Skeletal muscle tissue (tissue), 4 donors: Measurements from ENCODE around the gene TMEM132C. TPM values are rescaled to one million over a fixed set of nuclear protein-coding genes. Genes with fewer than 3 reads are reported as not detected.

ENCODE experiments used
- H3K27ac ChIP-seq: one replicate; pipeline ENCODE4 v1.7.0; 2013; ENCODE audit warnings: mild to moderate bottlenecking, low read depth, low read length, inconsistent platforms
- H3K27me3 ChIP-seq, 3 donors: one replicate each; pipeline ENCODE4 v1.7.0; 2013; ENCODE audit warnings: low read length in 3 of 3; ENCODE audit not compliant: control insufficient read depth in 3 of 3, insufficient read depth in 3 of 3
- H3K36me3 ChIP-seq, 3 donors: one replicate each; pipeline ENCODE4 v1.7.0; 2013; ENCODE audit warnings: low read length in 3 of 3; ENCODE audit not compliant: control insufficient read depth in 3 of 3, insufficient read depth in 3 of 3
- H3K4me1 ChIP-seq, 3 donors: one replicate each; pipeline ENCODE4 v1.7.0; 2013; ENCODE audit warnings: low read length in 3 of 3, mild to moderate bottlenecking in 3 of 3; ENCODE audit not compliant: control insufficient read depth in 3 of 3, insufficient read depth in 3 of 3
- H3K4me3 ChIP-seq, 3 donors: one replicate each; pipeline ENCODE4 v1.7.0; 2013; ENCODE audit warnings: low read length in 3 of 3
- H3K9ac ChIP-seq, 3 donors: one replicate each; pipeline ENCODE4 v1.7.0; 2013; ENCODE audit warnings: low read length in 3 of 3, mild to moderate bottlenecking in 3 of 3, moderate library complexity in 2 of 3, low read depth in 1 of 3
- H3K9me3 ChIP-seq, 3 donors: one replicate each; pipeline ENCODE4 v1.7.0; 2013; ENCODE audit warnings: low read length in 3 of 3; ENCODE audit not compliant: control insufficient read depth in 3 of 3
- total RNA-seq: library from RNA; depleted of rRNA; stranded (reverse); fragments of >200 nt; gene quantifications from one replicate; pipeline ENCODE4 v1.2.3, GENCODE V29; 2014
- donor health status: Osteomylitis.

The TMEM132C gene
- total RNA-seq, 1 donor from 2014 or later = 3.7 TPM

DNA sequence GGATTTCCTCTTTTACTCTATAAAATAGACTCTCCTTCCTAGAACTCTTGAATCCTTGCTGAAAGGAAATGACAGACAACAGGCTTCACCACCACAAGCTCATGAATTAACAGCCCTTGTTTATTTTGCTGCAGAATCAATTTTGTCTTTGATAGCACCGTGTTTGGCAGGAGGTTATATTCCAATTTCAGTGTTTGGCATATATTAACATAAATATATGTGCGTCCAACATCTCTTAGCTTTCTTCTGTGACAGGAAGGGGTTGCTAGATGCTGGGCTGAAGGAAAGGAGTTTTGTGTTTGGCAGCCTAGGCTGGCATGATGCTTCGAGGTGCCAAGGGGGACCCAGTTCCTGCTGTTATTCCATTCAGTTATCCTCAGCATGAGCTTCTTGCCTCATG is 126.4 kb downstream of the TMEM132C start:
- peaks cover 0 to 5% (median 4%) of the 10 kb centered on the region in 3 donors for H3K27me3 ChIP-seq
- H3K9ac ChIP-seq = no peak overlapping the region
- H3K4me1 ChIP-seq = peaks cover 0 to 3% (median 0%) of the 10 kb centered on the region in 3 donors
- H3K4me3 ChIP-seq = no peak overlapping the region
- no peak overlapping the region for H3K27ac ChIP-seq
- H3K36me3 ChIP-seq = no peaks in the 10 kb centered on the region
- H3K9me3 ChIP-seq = peaks cover 0 to 3% (median 0%) of the 10 kb centered on the region in 3 donors

- H3K9me3 ChIP-seq = peaks cover 0 to 3% (median 0%) of the 10 kb centered on the region in 3 donors
- H3K36me3 ChIP-seq = no peaks in the 10 kb centered on the region
- no peak overlapping the region for H3K27ac ChIP-seq
- no peaks in the 10 kb centered on the region for H3K4me1 ChIP-seq
- peaks cover 0 to 5% (median 4%) of the 10 kb centered on the region in 3 donors for H3K27me3 ChIP-seq
- no peak overlapping the region for H3K9ac ChIP-seq
- H3K4me3 ChIP-seq = no peak overlapping the region
Measured at GRCh38 chr12:128394137-128394536, 127.2 kb downstream of the TMEM132C start.

DNA sequence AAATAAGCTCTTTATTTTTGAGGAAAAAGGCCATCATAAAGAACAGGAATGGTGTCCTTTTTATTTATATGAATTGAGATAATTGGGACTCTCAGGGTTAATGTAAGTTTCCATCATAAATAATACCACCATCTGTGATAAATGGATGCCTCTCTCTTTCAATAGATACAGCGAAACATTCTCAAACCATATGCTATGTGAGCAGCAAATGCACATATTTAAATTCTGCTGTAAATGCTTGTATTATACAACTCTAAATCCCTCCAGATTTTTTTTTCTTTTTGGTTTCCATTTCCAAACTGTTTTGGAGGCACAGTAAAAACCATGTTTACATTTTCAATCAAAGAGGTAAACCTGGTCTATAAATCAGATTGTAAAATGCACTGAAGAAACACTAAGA is 132.3 kb downstream of the TMEM132C start:
- Histone ChIP-seq H3K9ac (no peak overlapping the region), H3K36me3 (no peaks in the 10 kb centered on the region), H3K9me3 (no peaks in the 10 kb centered on the region), H3K27me3 (no peaks in the 10 kb centered on the region), H3K27ac (no peak overlapping the region), H3K4me3 (no peak overlapping the region), H3K4me1 (no peaks in the 10 kb centered on the region)

DNA sequence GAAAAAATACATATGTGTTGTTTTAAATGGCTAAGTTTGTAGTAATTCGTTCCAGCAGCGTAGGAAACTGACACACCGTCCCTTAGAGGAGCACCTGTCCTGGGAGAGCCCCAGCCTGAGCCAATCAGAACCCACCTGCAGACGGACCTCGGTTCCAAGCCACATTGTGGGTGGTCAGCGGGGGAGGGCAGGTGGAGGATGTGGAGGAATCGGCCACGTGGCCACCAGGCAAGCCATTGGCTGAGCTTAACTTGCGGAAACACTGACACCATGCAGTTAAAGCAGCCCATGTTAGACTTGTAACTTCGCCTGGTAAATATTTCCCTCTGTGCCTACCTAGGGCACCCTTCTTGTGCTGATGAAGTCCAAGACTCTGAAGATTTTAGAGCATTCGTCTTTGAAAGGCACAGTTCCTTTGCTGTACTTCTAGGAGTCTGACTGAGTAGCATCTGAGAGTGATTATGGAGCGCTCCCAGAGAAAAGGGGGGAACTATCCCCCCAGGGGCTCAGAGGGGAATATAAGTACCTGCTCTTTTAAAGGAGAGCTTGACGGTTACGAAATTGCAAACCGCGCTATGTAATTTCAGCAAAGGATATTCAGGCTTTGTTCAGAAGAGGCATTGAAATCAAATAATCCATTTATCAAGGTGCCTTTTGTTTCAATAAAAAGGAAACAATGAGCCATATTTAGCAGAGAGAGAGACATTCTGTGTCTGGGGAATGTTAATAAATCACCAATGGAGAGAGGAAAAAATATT is 135.7 kb downstream of the TMEM132C start:
- Histone ChIP-seq H3K27me3 (peaks cover 0 to 3% (median 0%) of the 10 kb centered on the region in 3 donors), H3K27ac (no peak overlapping the region), H3K4me3 (no peak overlapping the region), H3K9me3 (no peaks in the 10 kb centered on the region), H3K36me3 (no peaks in the 10 kb centered on the region), H3K4me1 (no peaks in the 10 kb centered on the region), H3K9ac (no peak overlapping the region)

DNA sequence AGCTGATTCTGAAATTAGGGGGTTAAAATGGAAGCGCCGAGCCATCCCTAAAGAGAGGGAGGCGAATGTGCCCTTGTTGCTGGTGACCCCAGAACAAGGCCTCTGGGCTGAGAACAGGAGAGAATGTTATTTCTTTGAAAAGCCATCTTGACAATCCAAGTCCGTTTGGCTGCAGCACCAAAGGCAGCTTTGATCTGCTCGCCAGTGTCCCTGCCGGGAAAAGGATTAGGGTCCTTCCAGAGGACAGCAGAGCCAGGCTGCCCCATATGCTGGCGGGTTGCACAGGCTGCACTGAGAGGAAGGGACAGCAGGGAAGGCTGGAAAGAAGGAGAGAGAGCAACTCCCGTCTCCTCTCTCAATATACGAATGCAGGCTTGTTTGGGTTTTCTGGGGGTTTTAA is 141.7 kb downstream of the TMEM132C start:
- H3K27me3 ChIP-seq = peaks cover 0 to 3% (median 0%) of the 10 kb centered on the region in 3 donors
- no peak overlapping the region for H3K27ac ChIP-seq
- H3K4me3 ChIP-seq = no peak overlapping the region
- no peaks in the 10 kb centered on the region for H3K9me3 ChIP-seq
- H3K36me3 ChIP-seq = no peaks in the 10 kb centered on the region
- H3K4me1 ChIP-seq = no peaks in the 10 kb centered on the region
- H3K9ac ChIP-seq = no peak overlapping the region

DNA sequence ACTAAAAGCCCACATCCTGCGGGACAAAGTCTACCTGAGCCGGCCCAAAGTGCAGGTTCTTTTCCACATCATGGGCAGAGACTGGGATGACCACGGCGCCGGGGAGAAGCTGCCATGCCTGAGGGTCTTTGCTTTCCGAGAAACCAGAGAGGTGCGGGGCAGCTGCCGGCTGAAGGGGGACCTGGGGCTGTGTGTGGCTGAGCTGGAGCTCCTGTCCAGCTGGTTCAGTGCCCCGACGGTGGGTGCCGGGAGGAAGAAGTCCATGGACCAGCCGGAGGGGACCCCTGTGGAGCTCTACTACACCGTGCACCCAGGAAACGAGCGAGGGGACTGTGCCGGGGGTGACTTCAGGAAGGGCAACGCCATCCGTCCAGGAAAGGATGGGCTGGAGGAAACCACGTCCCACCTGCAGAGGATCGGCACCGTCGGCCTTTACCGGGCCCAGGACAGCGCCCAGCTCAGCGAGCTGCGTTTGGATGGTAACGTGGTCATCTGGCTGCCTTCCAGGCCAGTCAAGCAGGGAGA is 148.1 kb downstream of the TMEM132C start:
- peaks cover 0 to 3% (median 0%) of the 10 kb centered on the region in 3 donors for H3K27me3 ChIP-seq
- H3K27ac ChIP-seq = no peak overlapping the region
- no peak overlapping the region for H3K4me3 ChIP-seq
- no peaks in the 10 kb centered on the region for H3K4me1 ChIP-seq
- H3K9me3 ChIP-seq = no peaks in the 10 kb centered on the region
- H3K9ac ChIP-seq = no peak overlapping the region
- H3K36me3 ChIP-seq = no peaks in the 10 kb centered on the region

DNA sequence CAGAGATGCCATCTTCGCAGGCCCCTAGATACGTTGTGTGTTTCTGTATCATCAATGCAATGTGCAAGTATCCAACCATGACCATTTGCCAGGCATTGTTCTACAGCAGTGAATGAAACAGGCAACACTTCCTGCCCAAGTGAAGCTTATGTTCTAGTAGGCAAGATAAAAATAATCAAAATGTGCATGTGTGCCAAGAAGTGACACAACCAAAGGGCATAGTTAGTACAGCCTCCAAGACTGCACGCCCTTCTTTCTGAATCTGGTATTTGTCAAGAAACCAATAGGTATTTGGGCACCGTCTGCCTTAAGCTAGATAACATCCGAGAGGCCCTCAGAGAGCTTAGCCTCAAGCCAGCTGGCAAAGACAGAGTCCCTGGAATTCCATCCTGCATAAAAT is 152.0 kb downstream of the TMEM132C start:
- H3K9ac ChIP-seq = no peak overlapping the region
- H3K36me3 ChIP-seq = no peaks in the 10 kb centered on the region
- H3K4me3 ChIP-seq = no peak overlapping the region
- H3K27me3 ChIP-seq = peaks cover 0 to 3% (median 0%) of the 10 kb centered on the region in 3 donors
- H3K27ac ChIP-seq = no peak overlapping the region
- no peaks in the 10 kb centered on the region for H3K4me1 ChIP-seq
- H3K9me3 ChIP-seq = no peaks in the 10 kb centered on the region

DNA sequence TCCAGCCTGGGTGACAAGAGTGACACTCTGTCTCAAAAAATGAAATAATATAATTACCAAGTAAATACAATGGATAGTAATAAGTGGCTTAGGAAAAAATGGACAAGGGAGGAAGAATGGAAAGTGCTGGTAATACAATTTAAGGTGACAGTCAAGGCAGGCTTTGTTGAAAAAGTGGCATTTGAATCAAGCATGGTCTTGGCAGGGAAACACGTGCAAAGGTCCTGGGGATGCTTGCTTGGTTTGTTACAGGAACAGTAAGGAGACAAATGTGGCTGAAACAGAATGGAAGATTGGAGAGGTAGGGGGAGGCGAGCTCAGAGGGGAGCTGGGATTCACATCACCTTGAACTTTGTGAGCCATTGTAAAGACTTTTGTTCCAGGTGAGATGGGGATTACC is 153.2 kb downstream of the TMEM132C start:
- H3K36me3 ChIP-seq = no peaks in the 10 kb centered on the region
- H3K9me3 ChIP-seq = no peaks in the 10 kb centered on the region
- H3K9ac ChIP-seq = no peak overlapping the region
- H3K27ac ChIP-seq = no peak overlapping the region
- no peaks in the 10 kb centered on the region for H3K4me1 ChIP-seq
- peaks cover 0 to 5% (median 0%) of the 10 kb centered on the region in 3 donors for H3K27me3 ChIP-seq
- no peak overlapping the region for H3K4me3 ChIP-seq

DNA sequence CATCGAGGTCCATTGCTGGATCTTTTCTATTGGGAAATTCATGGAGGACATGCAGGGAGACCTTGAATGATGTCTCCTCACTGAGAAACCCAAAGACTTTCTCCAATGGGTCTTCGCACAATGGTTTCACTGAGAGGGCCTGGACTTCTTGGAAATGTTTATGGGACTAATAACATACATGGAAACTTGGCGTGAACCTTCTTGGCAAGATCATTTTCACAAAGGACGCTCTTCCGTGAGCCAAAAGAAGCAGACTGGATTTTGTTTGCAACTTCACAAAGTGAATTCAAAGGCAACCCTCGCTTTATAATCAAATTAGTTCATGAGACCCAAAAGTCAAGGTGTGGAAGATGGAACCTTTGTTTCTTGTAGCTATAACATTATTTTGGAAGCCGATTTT is 154.4 kb downstream of the TMEM132C start:
- H3K27me3 ChIP-seq = peaks cover 0 to 6% (median 0%) of the 10 kb centered on the region in 3 donors

GRCh38 chr12:128423205-128423604 is 156.2 kb downstream of the TMEM132C start:
- Histone ChIP-seq H3K4me1 (no peaks in the 10 kb centered on the region), H3K27me3 (peaks cover 0 to 3% (median 0%) of the 10 kb centered on the region in 3 donors), H3K9me3 (no peaks in the 10 kb centered on the region), H3K36me3 (no peaks in the 10 kb centered on the region), H3K9ac (no peak overlapping the region), H3K27ac (no peak overlapping the region), H3K4me3 (no peak overlapping the region)

More for the DNA sequence above, 154.4 kb downstream of the TMEM132C start:
- no peak overlapping the region for H3K27ac ChIP-seq
- H3K9me3 ChIP-seq = no peaks in the 10 kb centered on the region
- H3K4me3 ChIP-seq = no peak overlapping the region
- no peaks in the 10 kb centered on the region for H3K36me3 ChIP-seq
- no peak overlapping the region for H3K9ac ChIP-seq
- H3K4me1 ChIP-seq = no peaks in the 10 kb centered on the region
